C4-2B (cell line): ENCODE measurements around the gene TCEA2.

ENCODE experiments used
- H3K27ac ChIP-seq: fragments of 450-650 bp; 2 replicates; pipeline ENCODE4 v1.5.1; 2017
- CTCF ChIP-seq: fragments of 450-650 bp; conservative IDR thresholded peaks from 2 replicates; pipeline ENCODE4 v1.5.1; 2017; ENCODE audit warnings: mild to moderate bottlenecking
- ZFX ChIP-seq: fragments of 450-650 bp; IDR thresholded peaks from 2 replicates; pipeline ENCODE4 v1.6.1; 2017

The TCEA2 gene

GRCh38 chr20:64109831-64110391 is 46.9 kb downstream of the TCEA2 start:
- TF ChIP-seq CTCF (no peak), ZFX (no peak)
- H3K27ac ChIP-seq: no peak overlapping the region

DNA sequence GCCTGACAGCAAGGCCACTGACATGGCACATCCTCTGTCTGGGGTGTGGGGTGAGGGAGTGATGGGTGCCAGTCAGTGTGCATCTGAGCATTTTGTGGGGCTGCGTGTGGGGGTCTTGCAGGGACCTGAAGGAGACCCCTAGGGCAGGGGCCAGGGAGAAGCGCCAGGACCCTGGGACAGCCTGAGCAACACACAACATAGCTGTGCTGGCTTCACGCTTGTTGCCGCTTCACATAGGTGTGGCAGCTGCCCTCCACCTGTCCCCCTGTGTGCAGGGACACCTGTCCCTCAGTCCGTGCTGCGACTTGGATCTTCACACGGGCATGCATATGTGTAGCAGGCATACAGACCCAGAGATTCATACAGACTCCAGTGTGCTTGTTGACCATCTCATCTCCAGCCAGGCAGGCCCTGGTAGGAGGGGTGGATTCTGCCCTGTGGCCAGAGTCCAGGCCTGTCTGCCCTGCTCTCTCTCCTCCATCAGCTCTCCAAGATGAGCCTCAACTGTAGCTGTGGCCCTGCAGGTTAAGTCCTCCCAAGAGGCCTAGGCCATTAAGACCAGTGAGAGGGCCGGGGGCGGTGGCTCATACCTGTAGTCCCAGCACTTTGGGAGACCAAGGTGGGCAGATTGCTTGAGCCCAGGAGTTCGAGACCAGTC is 47.5 kb downstream of the TCEA2 start:
- no peak for TF ChIP-seq ZFX
- no peak for TF ChIP-seq CTCF
- no peak overlapping the region for H3K27ac ChIP-seq

DNA sequence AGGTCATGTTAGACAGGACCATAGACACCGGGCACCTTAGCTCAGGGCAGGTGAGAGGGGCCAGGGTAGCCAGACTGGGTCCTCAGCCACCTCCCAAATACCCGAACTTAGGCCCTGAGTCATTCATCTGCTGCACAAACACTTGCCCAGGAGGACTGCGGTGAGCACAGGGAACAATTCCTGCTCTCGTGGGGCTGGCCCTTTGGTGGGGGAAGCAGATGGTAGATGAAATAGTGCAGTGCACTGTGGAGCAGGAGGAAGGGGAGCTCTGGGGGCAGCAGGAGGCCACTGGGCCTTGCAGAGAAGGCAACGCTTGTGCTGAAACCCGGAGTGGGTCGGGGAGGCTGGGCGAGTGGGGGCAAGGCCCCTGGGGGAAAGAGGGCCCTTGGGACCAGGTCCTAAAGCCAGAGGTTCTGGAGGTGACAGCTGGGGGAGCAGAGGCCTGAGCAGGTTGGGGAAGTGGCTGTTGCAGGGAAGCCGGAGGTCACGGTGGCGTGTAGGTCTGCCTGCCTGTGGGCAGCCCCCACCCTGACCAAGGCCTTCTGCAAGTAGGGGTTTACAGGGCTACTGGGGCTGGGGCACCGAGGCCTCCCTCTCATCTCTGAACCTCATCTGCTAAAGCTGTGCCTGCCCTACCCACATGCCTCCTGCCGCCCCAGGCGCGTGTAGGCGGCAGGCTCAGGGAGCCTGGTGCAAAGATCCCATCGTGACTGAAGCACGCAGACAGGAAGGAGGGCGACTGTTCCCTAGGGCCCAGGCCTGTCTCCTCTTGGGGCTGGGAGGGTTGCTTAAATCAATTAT is 49.0 kb downstream of the TCEA2 start:
- no peak overlapping the region for H3K27ac ChIP-seq
- TF ChIP-seq CTCF (no peak), ZFX (no peak)

- TF ChIP-seq ZFX (no peak), CTCF (no peak)
- no peak overlapping the region for H3K27ac ChIP-seq
Measured at GRCh38 chr20:64112691-64113443, 49.9 kb downstream of the TCEA2 start.

- TF ChIP-seq ZFX: no peak
- TF ChIP-seq CTCF: no peak
- no peak overlapping the region for H3K27ac ChIP-seq
Measured at GRCh38 chr20:64113444-64113775, 50.4 kb downstream of the TCEA2 start.

GRCh38 chr20:64113796-64114355 is 50.9 kb downstream of the TCEA2 start:
- TF ChIP-seq ZFX: no peak
- TF ChIP-seq CTCF: no peak
- no peak overlapping the region for H3K27ac ChIP-seq
